HepG2 (cell line): ENCODE results near the gene NME7. TPM values are rescaled to one million over a fixed set of nuclear protein-coding genes. Genes with fewer than 3 reads are reported as not detected.
A peak's percentile ranks its signal among the peaks of the same experiment; 100 is the strongest.

Experiments used
- ATAC-seq: fragments of 200-7000 bp; cut with Tn5 transposase; 3 replicates; pipeline ENCODE4 v1.9.1; 2020; ENCODE audit warnings: mild to moderate bottlenecking, moderate library complexity
- BruUV-seq: library from RNA; stranded (reverse); fragments of 400-500 nt; replicated peaks from 2 replicates; lab custom pipeline; 2021; lab: Mats Ljungman, UMichigan
- CTCF ChIA-PET: fragments of 300-600 bp; formaldehyde crosslinking; extraction: SDS; loops from one replicate; lab custom pipeline; 2021; ENCODE audit warnings: low total read pairs, inconsistent platforms, low intra/inter-chr PET ratio; lab: Yijun Ruan, JAX
- POLR2A ChIA-PET: fragments of 350-600 bp; sonication (Branson Sonifier 250); formaldehyde crosslinking; loops from one replicate; lab custom pipeline; 2020; ENCODE audit warnings: antibody characterized with exemption, inconsistent platforms; lab: Yijun Ruan, JAX
- DNase-seq: peaks from one replicate; pipeline ENCODE4 v3.0.0-alpha.2; 2015; ENCODE audit warnings: low spot score
- FAIRE-seq: peaks from 3 replicates; lab custom pipeline; 2011; peaks lifted over from hg19 to GRCh38; lab: Jason Lieb, UNC
- H2AFZ ChIP-seq: one replicate; pipeline ENCODE4 v1.6.1; 2011; ENCODE audit warnings: low read length, inconsistent platforms
- H3K27ac ChIP-seq: fragments of 300-600 bp; 3 replicates; pipeline ENCODE4 v1.8.0; 2011; ENCODE audit warnings: mixed run types, mild to moderate bottlenecking, mixed read lengths, low read length, inconsistent platforms; ENCODE audit not compliant: insufficient read depth; ENCODE audit errors: extremely low read length
- H3K27me3 ChIP-seq, 2 experiments: fragments of 200-600 bp in 1 of 2; 2 replicates in 1 of 2; 3 replicates in 1 of 2; pipeline versions ENCODE4 v1.6.0 to v1.8.0; 2011; ENCODE audit warnings: low read length in 2 of 2, mild to moderate bottlenecking in 2 of 2, moderate library complexity in 2 of 2, inconsistent platforms in 1 of 2; ENCODE audit not compliant: insufficient read depth in 2 of 2, control insufficient read depth in 1 of 2
- H3K36me3 ChIP-seq, 2 experiments: fragments of 200-600 bp in 1 of 2; replicated peaks in 1 of 2; 2 replicates in 1 of 2; 3 replicates in 1 of 2; pipeline versions ENCODE4 v1.5.1 to v1.8.0; 2011; ENCODE audit warnings: low read length in 2 of 2, inconsistent platforms in 1 of 2; ENCODE audit not compliant: insufficient read depth in 2 of 2, control insufficient read depth in 1 of 2
- H3K4me1 ChIP-seq: 2 replicates; pipeline ENCODE4 v1.5.1; 2012; ENCODE audit warnings: low read length, inconsistent platforms; ENCODE audit not compliant: insufficient read depth
- H3K4me2 ChIP-seq: 2 replicates; pipeline ENCODE4 v1.6.0; 2011; ENCODE audit warnings: low read depth, low read length, inconsistent platforms
- H3K4me3 ChIP-seq, 3 experiments: fragments of 200-600 bp in 1 of 3; sonication (generic), shearing (Covaris generic) in 1 of 3; replicated peaks in 1 of 3; 2 replicates each; pipeline ENCODE4 v1.5.1; 2011 to 2016; ENCODE audit warnings: low read length in 3 of 3, inconsistent platforms in 2 of 3, low read depth in 2 of 3, mild to moderate bottlenecking in 2 of 3, control low read depth in 1 of 3, mixed read lengths in 1 of 3; ENCODE audit not compliant: insufficient read depth in 1 of 3
- H3K79me2 ChIP-seq: one replicate; pipeline ENCODE4 v1.6.1; 2011; ENCODE audit warnings: low read length, inconsistent platforms; ENCODE audit not compliant: insufficient read depth
- H3K9ac ChIP-seq: 2 replicates; pipeline ENCODE4 v1.6.0; 2011; ENCODE audit warnings: mild to moderate bottlenecking, low read depth, low read length, inconsistent platforms; ENCODE audit not compliant: insufficient read depth
- H3K9me3 ChIP-seq: 2 replicates; pipeline ENCODE4 v1.5.1; 2012; ENCODE audit warnings: mild to moderate bottlenecking, low read length
- H4K20me1 ChIP-seq: 2 replicates; pipeline ENCODE4 v1.6.0; 2011; ENCODE audit warnings: inconsistent platforms, mild to moderate bottlenecking, low read length, moderate library complexity; ENCODE audit not compliant: insufficient read depth
- HOXD1 ChIP-seq: sonication (generic); formaldehyde crosslinking; IDR thresholded peaks from 2 replicates; pipeline ENCODE4 v1.5.0; 2020; ENCODE audit warnings: missing genetic modification reagents
- MBNL3 ChIP-seq: fragments of 250-450 bp; sonication (Bioruptor Pico); conservative IDR thresholded peaks from 2 replicates; pipeline ENCODE4 v1.8.0; 2022; ENCODE audit warnings: mild to moderate bottlenecking, inconsistent platforms
- NFE2L2 ChIP-seq: fragments of 150-350 bp; IDR thresholded peaks from 2 replicates; pipeline ENCODE4 v1.6.1; 2014; ENCODE audit warnings: low read length
- ZEB1 ChIP-seq: IDR thresholded peaks from 2 replicates; pipeline ENCODE4 v1.6.1; 2012; ENCODE audit warnings: mild to moderate bottlenecking, low read depth, inconsistent platforms; ENCODE audit not compliant: insufficient replicate concordance
- ZFX ChIP-seq: sonication (generic); formaldehyde crosslinking; IDR thresholded peaks from 2 replicates; pipeline ENCODE4 v1.4.0; 2020; ENCODE audit warnings: mild to moderate bottlenecking, low read depth, missing genetic modification reagents, moderate library complexity
- ZNF296 ChIP-seq: sonication (generic); formaldehyde crosslinking; conservative IDR thresholded peaks from 2 replicates; pipeline ENCODE4 v1.5.0; 2020; ENCODE audit warnings: mild to moderate bottlenecking, missing genetic modification reagents
- ZNF350 ChIP-seq: sonication (generic); formaldehyde crosslinking; IDR thresholded peaks from 2 replicates; pipeline ENCODE4 v1.4.0; 2020; ENCODE audit warnings: mild to moderate bottlenecking, low read depth, missing genetic modification reagents, borderline replicate concordance
- ZNF446 ChIP-seq: sonication (generic); formaldehyde crosslinking; IDR thresholded peaks from 2 replicates; pipeline ENCODE4 v1.5.0; 2020; ENCODE audit warnings: mild to moderate bottlenecking, missing genetic modification reagents
- WGBS: methylation state at CpG from one replicate; pipeline ENCODE4 v1.1.6; 2017; ENCODE audit warnings: low lambda C conversion rate; 5-methylcytosine and 5-hydroxymethylcytosine counted together
- in situ Hi-C: cut with HindIII; loops from 2 replicates; pipeline ENCODE4 v1.10.0; 2017; ENCODE audit warnings: low pct_unique_long_range_greater_than_20kb; ENCODE audit not compliant: extremely low pct_ligation_motif_present
- intact Hi-C: fragments of 100-400 bp; cut with micrococcal nuclease; formaldehyde crosslinking; loops from one replicate; pipeline ENCODE4 v1.10.0; 2022; ENCODE audit not compliant: unreplicated experiment
- polyA plus RNA-seq, 8 experiments: library from polyadenylated mRNA; depleted of rRNA in 3 of 8; stranded (reverse) in 7 of 8; unstranded in 1 of 8; fragments of >200 nt; fragmentation: Illumina TruSeq in 4 of 8; extraction: Trizol in 4 of 8; gene quantifications; 2 replicates each; pipeline versions ENCODE4 v1.2.1 to v1.2.3, GENCODE V29; 2011 to 2016; ENCODE audit warnings: low read depth in 4 of 8, missing spikeins in 1 of 8, mixed read lengths in 1 of 8; ENCODE audit not compliant: insufficient read depth in 1 of 8
- total RNA-seq, 5 experiments: library from RNA; depleted of rRNA; stranded (reverse); fragments of >200 nt; fragmentation: Illumina TruSeq; extraction: Trizol; gene quantifications; 2 replicates each; pipeline ENCODE4 v1.2.3, GENCODE V29; 2016; ENCODE audit warnings: low read depth in 1 of 5
- TF ChIP-seq, protein P1 (sequence below): IDR thresholded peaks from 2 replicates; pipeline ENCODE4 v1.6.1; 2016
- TF ChIP-seq, protein P2 (sequence below): sonication (generic); formaldehyde crosslinking; IDR thresholded peaks from 2 replicates; pipeline ENCODE4 v1.5.1; 2020; ENCODE audit warnings: mild to moderate bottlenecking, missing genetic modification reagents
- TF ChIP-seq, protein P3 (sequence below): IDR thresholded peaks from 2 replicates; pipeline ENCODE4 v1.6.1; 2016; ENCODE audit warnings: low read depth

Gene NME7
- total and polyA plus RNA-seq, 2 of the 13 experiments (the other 11 are each of a cell fraction or from before 2014, with no cell fraction given), result 9.4 to 22.5 TPM

DNA sequence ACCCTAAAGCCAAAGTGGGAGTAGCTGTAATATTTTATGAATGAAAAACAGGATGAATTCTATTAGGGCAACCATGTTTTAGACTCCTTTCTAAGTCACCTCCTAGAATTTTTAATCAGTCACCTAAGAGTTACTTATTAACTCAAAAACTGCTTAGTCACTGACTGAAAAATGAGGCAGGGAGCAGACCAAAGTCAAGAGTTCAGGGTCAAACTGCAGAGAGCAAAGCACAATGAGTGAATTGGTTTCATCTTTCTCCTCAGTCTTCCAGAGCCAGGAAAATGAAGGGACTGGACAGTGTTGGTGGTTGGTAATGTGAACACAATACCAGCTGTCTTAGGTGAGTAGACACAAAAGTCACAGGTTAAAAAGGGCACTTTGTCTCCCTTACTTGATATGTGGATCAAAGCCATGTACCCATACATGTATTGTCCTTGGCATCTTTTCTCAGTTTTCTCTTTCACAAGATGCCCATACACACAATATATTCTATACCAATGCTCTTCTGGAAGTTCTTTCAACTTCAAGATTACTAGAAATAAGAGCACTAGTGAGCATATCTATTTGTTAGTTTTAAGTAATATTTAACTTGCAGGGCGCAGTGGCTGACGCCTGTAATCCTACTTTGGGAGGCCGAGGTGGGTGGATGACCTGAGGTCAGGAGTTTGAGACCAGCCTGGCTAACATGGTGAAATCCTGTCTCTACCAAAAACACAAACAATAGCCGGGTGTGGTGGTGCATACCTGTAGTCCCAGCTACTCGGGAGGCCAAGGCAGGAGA is 218.9 kb downstream of the NME7 start:
- peak overlapping the region; percentile 35 for H2AFZ ChIP-seq
- intact Hi-C loops (loop anchor here (1.0 to 5.0 kb wide), 3 partner anchors 42 to 199 kb away; partner anchors contain the start of gene ATP1B1), in situ Hi-C loops (no loop called here)
- H3K9ac ChIP-seq, result peak overlapping the region; percentile 51
- H3K27ac ChIP-seq, result peak overlapping the region; percentile 95
- H3K4me3 ChIP-seq, result peak overlapping the region in 1 of 3 experiments; percentile 1; a peak in 1 of 6 replicates
- TSS peak; percentile 52 for BruUV-seq
- FAIRE-seq, result peak; percentile 69
- H3K4me1 ChIP-seq, result peaks cover 77% of the 10 kb centered on the region
- 7% methylated on average over 5 of the region's 5 CpGs for WGBS
- DNase-seq, result peak; percentile 97
- H3K9me3 ChIP-seq, result no peaks in the 10 kb centered on the region
- CTCF ChIA-PET, result no interaction called here
- ATAC-seq, result peak; percentile 87
- no peaks in the 10 kb centered on the region for H3K27me3 ChIP-seq
- POLR2A ChIA-PET, result interaction anchor here (0.7 to 1.6 kb wide), 6 partner anchors 34 to 43 kb away, joined by 3 to 11 read pairs (median 4); partner anchors contain the start of gene ATP1B1
- H3K79me2 ChIP-seq, result no peaks in the 10 kb centered on the region
- peak overlapping the region; percentile 47 for H3K4me2 ChIP-seq
- H4K20me1 ChIP-seq, result no peaks in the 10 kb centered on the region
- no peaks in the 10 kb centered on the region for H3K36me3 ChIP-seq
- TF ChIP-seq, protein P1, sequence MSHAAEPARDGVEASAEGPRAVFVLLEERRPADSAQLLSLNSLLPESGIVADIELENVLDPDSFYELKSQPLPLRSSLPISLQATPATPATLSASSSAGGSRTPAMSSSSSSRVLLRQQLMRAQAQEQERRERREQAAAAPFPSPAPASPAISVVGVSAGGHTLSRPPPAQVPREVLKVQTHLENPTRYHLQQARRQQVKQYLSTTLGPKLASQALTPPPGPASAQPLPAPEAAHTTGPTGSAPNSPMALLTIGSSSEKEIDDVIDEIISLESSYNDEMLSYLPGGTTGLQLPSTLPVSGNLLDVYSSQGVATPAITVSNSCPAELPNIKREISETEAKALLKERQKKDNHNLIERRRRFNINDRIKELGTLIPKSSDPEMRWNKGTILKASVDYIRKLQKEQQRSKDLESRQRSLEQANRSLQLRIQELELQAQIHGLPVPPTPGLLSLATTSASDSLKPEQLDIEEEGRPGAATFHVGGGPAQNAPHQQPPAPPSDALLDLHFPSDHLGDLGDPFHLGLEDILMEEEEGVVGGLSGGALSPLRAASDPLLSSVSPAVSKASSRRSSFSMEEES, result peak; percentile 41; the same call in 1 of the 2 replicates
- TF ChIP-seq NFE2L2 (peak; percentile 100), ZEB1 (no peak), MBNL3 (CRISPR knock-in tag) (no peak), ZNF296 (no peak), HOXD1 (peak; percentile 51; the same call in 1 of the 2 replicates), ZNF446 (no peak), ZFX (peak; percentile 28; the same call in 1 of the 2 replicates), ZNF350 (CRISPR knock-in tag) (0 out of 2 replicates have a peak, but pooled peaks have one; percentile 46)
- TF ChIP-seq, protein P2, sequence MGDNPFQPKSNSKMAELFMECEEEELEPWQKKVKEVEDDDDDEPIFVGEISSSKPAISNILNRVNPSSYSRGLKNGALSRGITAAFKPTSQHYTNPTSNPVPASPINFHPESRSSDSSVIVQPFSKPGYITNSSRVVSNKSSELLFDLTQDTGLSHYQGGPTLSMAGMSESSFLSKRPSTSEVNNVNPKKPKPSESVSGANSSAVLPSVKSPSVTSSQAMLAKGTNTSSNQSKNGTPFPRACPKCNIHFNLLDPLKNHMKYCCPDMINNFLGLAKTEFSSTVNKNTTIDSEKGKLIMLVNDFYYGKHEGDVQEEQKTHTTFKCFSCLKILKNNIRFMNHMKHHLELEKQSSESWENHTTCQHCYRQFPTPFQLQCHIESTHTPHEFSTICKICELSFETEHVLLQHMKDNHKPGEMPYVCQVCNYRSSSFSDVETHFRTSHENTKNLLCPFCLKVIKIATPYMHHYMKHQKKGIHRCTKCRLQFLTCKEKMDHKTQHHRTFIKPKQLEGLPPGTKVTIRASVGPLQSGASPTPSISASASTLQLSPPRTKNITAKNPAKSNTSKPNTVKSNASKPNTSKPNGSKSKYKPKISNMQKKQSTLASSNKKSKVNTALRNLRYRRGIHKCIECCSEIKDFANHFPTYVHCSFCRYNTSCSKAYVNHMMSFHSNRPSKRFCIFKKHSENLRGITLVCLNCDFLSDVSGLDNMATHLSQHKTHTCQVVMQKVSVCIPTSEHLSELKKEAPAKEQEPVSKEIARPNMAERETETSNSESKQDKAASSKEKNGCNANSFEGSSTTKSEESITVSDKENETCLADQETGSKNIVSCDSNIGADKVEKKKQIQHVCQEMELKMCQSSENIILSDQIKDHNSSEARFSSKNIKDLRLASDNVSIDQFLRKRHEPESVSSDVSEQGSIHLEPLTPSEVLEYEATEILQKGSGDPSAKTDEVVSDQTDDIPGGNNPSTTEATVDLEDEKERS (CRISPR knock-in tag), result peak; percentile 88
- TF ChIP-seq, protein P3, sequence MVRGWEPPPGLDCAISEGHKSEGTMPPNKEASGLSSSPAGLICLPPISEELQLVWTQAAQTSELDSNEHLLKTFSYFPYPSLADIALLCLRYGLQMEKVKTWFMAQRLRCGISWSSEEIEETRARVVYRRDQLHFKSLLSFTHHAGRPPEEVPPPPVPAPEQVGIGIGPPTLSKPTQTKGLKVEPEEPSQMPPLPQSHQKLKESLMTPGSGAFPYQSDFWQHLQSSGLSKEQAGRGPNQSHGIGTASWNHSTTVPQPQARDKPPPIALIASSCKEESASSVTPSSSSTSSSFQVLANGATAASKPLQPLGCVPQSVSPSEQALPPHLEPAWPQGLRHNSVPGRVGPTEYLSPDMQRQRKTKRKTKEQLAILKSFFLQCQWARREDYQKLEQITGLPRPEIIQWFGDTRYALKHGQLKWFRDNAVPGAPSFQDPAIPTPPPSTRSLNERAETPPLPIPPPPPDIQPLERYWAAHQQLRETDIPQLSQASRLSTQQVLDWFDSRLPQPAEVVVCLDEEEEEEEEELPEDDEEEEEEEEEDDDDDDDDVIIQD, result peak; percentile 99
